Measurements from ENCODE around the gene PLPPR3.
"Not testable (repeated sequence)": the region's sequence is repeated elsewhere in the genome, so short reads cannot be mapped to it uniquely, and the experiment has no call there.

The PLPPR3 gene

GRCh38 chr19:854549-854948, 32.8 kb upstream of the PLPPR3 start:
- no peak for DNase-seq (ENCODE audit: low spot score)

GRCh38 chr19:853614-854220, 32.0 kb upstream of the PLPPR3 start:
- DNase-seq (ENCODE audit: low spot score): not testable (repeated sequence)

GRCh38 chr19:853014-853585, 31.3 kb upstream of the PLPPR3 start:
- no peak for DNase-seq (ENCODE audit: low spot score)

GRCh38 chr19:852136-853013, 30.6 kb upstream of the PLPPR3 start, which contains the start of gene ELANE:
TSS of gene ELANE (plus strand) at chr19:852303. CDS start at chr19:852329, 26 bp downstream.
- no peak for DNase-seq (ENCODE audit: low spot score)

- DNase-seq (ENCODE audit: low spot score): no peak
Measured at GRCh38 chr19:850979-851335, 29.2 kb upstream of the PLPPR3 start.

GRCh38 chr19:850221-850978, 28.6 kb upstream of the PLPPR3 start:
- DNase-seq (ENCODE audit: low spot score): peak; percentile 69

- DNase-seq (ENCODE audit: low spot score): not testable (repeated sequence)
Measured at GRCh38 chr19:849195-849594, 27.4 kb upstream of the PLPPR3 start.

GRCh38 chr19:848386-848921, 26.7 kb upstream of the PLPPR3 start:
- DNase-seq (ENCODE audit: low spot score): no peak

GRCh38 chr19:845707-846521, 24.2 kb upstream of the PLPPR3 start:
- DNase-seq (ENCODE audit: low spot score): no peak

- DNase-seq (ENCODE audit: low spot score): no peak
Measured at GRCh38 chr19:844546-844971, 22.8 kb upstream of the PLPPR3 start.

GRCh38 chr19:843836-844545, 22.2 kb upstream of the PLPPR3 start:
- no peak for DNase-seq (ENCODE audit: low spot score)

GRCh38 chr19:843180-843835, 21.6 kb upstream of the PLPPR3 start:
- peak; percentile 67 for DNase-seq (ENCODE audit: low spot score)

- not testable (repeated sequence) for DNase-seq (ENCODE audit: low spot score)
Measured at GRCh38 chr19:842802-843179, 21.0 kb upstream of the PLPPR3 start.

- DNase-seq (ENCODE audit: low spot score): peak; percentile 22
Measured at GRCh38 chr19:840519-841206, 18.9 kb upstream of the PLPPR3 start, which contains the start of gene PRTN3. TSS of gene PRTN3 (plus strand) at chr19:840999. CDS start at chr19:841009, 10 bp downstream.

GRCh38 chr19:835210-835810, 13.6 kb upstream of the PLPPR3 start:
- no peak for DNase-seq (ENCODE audit: low spot score)

- DNase-seq (ENCODE audit: low spot score): no peak
Measured at GRCh38 chr19:834216-834615, 12.5 kb upstream of the PLPPR3 start.

GRCh38 chr19:831407-832369, 9.9 kb upstream of the PLPPR3 start:
- DNase-seq (ENCODE audit: low spot score): no peak

Measured in D341Med (cell line).